DOHH2 (cell line): ENCODE results near the gene ZBTB8A.
"Not testable (repeated sequence)": the region's sequence is repeated elsewhere in the genome, so short reads cannot be mapped to it uniquely, and the experiment has no call there.

Source experiments
- H3F3A ChIP-seq: fragments of 200-600 bp; sonication (generic), shearing (Covaris generic); 2 replicates; pipeline ENCODE4 v1.6.0; 2016; ENCODE audit warnings: antibody characterized with exemption, mild to moderate bottlenecking; ENCODE audit not compliant: control insufficient read depth, insufficient read depth
- H3K27ac ChIP-seq: fragments of 200-600 bp; sonication (generic); 2 replicates; pipeline ENCODE4 v1.5.1; 2014; ENCODE audit warnings: low read depth, mild to moderate bottlenecking, low read length, moderate library complexity
- H3K27me3 ChIP-seq: fragments of 200-600 bp; sonication (generic); 2 replicates; pipeline ENCODE4 v1.6.1; 2014; ENCODE audit warnings: mild to moderate bottlenecking, low read length, mixed read lengths; ENCODE audit not compliant: control insufficient read depth
- H3K36me3 ChIP-seq: fragments of 200-600 bp; sonication (generic); 2 replicates; pipeline ENCODE4 v1.6.1; 2014; ENCODE audit warnings: mild to moderate bottlenecking, low read length, moderate library complexity, mixed read lengths; ENCODE audit not compliant: control insufficient read depth
- H3K4me1 ChIP-seq: fragments of 200-600 bp; sonication (generic); 2 replicates; pipeline ENCODE4 v1.6.1; 2014; ENCODE audit warnings: mild to moderate bottlenecking, low read length, mixed read lengths; ENCODE audit not compliant: control insufficient read depth
- H3K4me2 ChIP-seq: fragments of 200-600 bp; sonication (generic); 2 replicates; pipeline ENCODE4 v1.6.0; 2014; ENCODE audit warnings: mild to moderate bottlenecking, low read length, moderate library complexity
- H3K4me3 ChIP-seq: fragments of 200-600 bp; sonication (generic); 2 replicates; pipeline ENCODE4 v1.5.1; 2014; ENCODE audit warnings: mild to moderate bottlenecking, low read length, mixed read lengths
- H3K79me2 ChIP-seq: fragments of 200-600 bp; sonication (generic); 2 replicates; pipeline ENCODE4 v1.6.1; 2014; ENCODE audit warnings: mild to moderate bottlenecking, low read length, mixed read lengths; ENCODE audit not compliant: control insufficient read depth
- H3K9me2 ChIP-seq: fragments of 200-600 bp; sonication (generic); replicated peaks from 2 replicates; pipeline ENCODE4 v1.6.1; 2014; ENCODE audit warnings: mild to moderate bottlenecking, low read length, mixed read lengths; ENCODE audit not compliant: control insufficient read depth
- H3K9me3 ChIP-seq: fragments of 200-600 bp; sonication (generic); 2 replicates; pipeline ENCODE4 v1.6.1; 2014; ENCODE audit warnings: antibody characterized with exemption, low read length, mixed read lengths; ENCODE audit not compliant: control insufficient read depth, insufficient read depth
- H4K20me1 ChIP-seq: fragments of 200-600 bp; sonication (generic); 2 replicates; pipeline ENCODE4 v1.6.0; 2014; ENCODE audit warnings: low read depth, mild to moderate bottlenecking, antibody characterized with exemption, low read length, moderate library complexity; ENCODE audit not compliant: control insufficient read depth, insufficient read depth
- CTCF ChIP-seq: fragments of 200-600 bp; sonication (generic); IDR thresholded peaks from one replicate; pipeline ENCODE4 v1.5.1; 2014; ENCODE audit warnings: antibody characterized with exemption, mild to moderate bottlenecking, low read depth, low read length; ENCODE audit not compliant: poor library complexity, severe bottlenecking
- EZH2phosphoT487 ChIP-seq: fragments of 200-600 bp; sonication (generic); IDR thresholded peaks from 2 replicates; pipeline ENCODE4 v1.6.1; 2017; ENCODE audit warnings: borderline replicate concordance, mild to moderate bottlenecking, antibody characterized with exemption, low read length, moderate library complexity, mixed read lengths

Gene ZBTB8A

GRCh38 chr1:32549616-32550015, 10.4 kb downstream of the ZBTB8A start:
- H3K27me3 ChIP-seq: no peaks in the 10 kb centered on the region
- H3K4me2 ChIP-seq: no peak overlapping the region
- no peak overlapping the region for H3K4me3 ChIP-seq
- TF ChIP-seq CTCF: no peak
- no peak for TF ChIP-seq EZH2phosphoT487
- no peak overlapping the region for H3K27ac ChIP-seq
- H3F3A ChIP-seq: no peaks in the 10 kb centered on the region
- no peaks in the 10 kb centered on the region for H3K36me3 ChIP-seq
- no peaks in the 10 kb centered on the region for H3K79me2 ChIP-seq
- no peaks in the 10 kb centered on the region for H3K9me2 ChIP-seq
- H3K4me1 ChIP-seq: no peaks in the 10 kb centered on the region
- H3K9me3 ChIP-seq: no peaks in the 10 kb centered on the region
- no peaks in the 10 kb centered on the region for H4K20me1 ChIP-seq

GRCh38 chr1:32554288-32554687, 15.1 kb downstream of the ZBTB8A start:
- no peaks in the 10 kb centered on the region for H4K20me1 ChIP-seq

DNA sequence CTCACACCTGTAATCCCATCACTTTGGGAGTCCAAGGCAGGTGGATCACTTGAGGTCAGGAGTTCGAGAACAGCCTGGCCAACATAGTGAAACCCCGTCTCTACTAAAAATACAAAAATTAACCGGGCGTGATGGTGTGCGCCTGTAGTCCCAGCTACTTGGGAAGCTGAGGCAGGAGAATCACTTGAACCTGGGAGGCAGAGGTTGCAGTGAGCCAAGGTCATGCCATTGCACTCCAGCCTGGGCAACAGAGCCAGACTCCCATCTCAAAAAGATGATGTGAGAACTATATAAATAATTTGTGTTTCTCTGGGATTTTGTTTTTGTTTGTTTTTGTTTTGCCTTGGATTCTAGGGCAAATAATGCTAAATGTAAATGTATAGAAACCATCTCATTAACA, 17.8 kb downstream of the ZBTB8A start:
- H4K20me1 ChIP-seq, H3K9me3 ChIP-seq, H3K36me3 ChIP-seq: not testable (repeated sequence)

More at GRCh38 chr1:32554288-32554687, 15.1 kb downstream of the ZBTB8A start:
- no peaks in the 10 kb centered on the region for H3K9me3 ChIP-seq
- H3F3A ChIP-seq: no peaks in the 10 kb centered on the region
- H3K79me2 ChIP-seq: no peaks in the 10 kb centered on the region
- no peaks in the 10 kb centered on the region for H3K36me3 ChIP-seq
- no peaks in the 10 kb centered on the region for H3K9me2 ChIP-seq
- H3K4me1 ChIP-seq: no peaks in the 10 kb centered on the region
- TF ChIP-seq CTCF (no peak), EZH2phosphoT487 (no peak)
- no peak overlapping the region for H3K4me2 ChIP-seq
- no peak overlapping the region for H3K4me3 ChIP-seq
- no peak overlapping the region for H3K27ac ChIP-seq
- no peaks in the 10 kb centered on the region for H3K27me3 ChIP-seq

GRCh38 chr1:32557812-32558211, 18.6 kb downstream of the ZBTB8A start:
- Histone ChIP-seq H4K20me1 (no peaks in the 10 kb centered on the region), H3K36me3 (no peaks in the 10 kb centered on the region), H3K27ac (no peak overlapping the region), H3K9me3 (no peaks in the 10 kb centered on the region), H3K9me2 (no peaks in the 10 kb centered on the region), H3F3A (no peaks in the 10 kb centered on the region), H3K4me3 (no peak overlapping the region), H3K4me1 (no peaks in the 10 kb centered on the region), H3K4me2 (no peak overlapping the region), H3K79me2 (no peaks in the 10 kb centered on the region), H3K27me3 (no peaks in the 10 kb centered on the region)
- no peak for TF ChIP-seq EZH2phosphoT487
- TF ChIP-seq CTCF: no peak

More for the DNA sequence above, 17.8 kb downstream of the ZBTB8A start:
- H3K4me2 ChIP-seq, H3K9me2 ChIP-seq, H3K4me3 ChIP-seq, H3K27ac ChIP-seq, H3K27me3 ChIP-seq, H3F3A ChIP-seq, H3K4me1 ChIP-seq, H3K79me2 ChIP-seq: not testable (repeated sequence)
